HepG2 (cell line): ENCODE measurements around the gene DDC.

Experiments used
- CCAR2 ChIP-seq: fragments of 200-400 bp; formaldehyde crosslinking; optimal IDR thresholded peaks from 2 replicates; pipeline ENCODE3; 2018; ENCODE audit warnings: low read depth, mild to moderate bottlenecking, low read length, moderate library complexity
- HNRNPL ChIP-seq: fragments of 200-400 bp; formaldehyde crosslinking; IDR thresholded peaks from 2 replicates; pipeline ENCODE4 v1.6.1; 2017; ENCODE audit warnings: mild to moderate bottlenecking, low read depth, low read length
- KMT2B ChIP-seq: IDR thresholded peaks from 2 replicates; pipeline ENCODE4 v1.6.1; 2016; ENCODE audit warnings: missing genetic modification reagents, missing compliant biosample characterization
- NFAT5 ChIP-seq: sonication (generic); formaldehyde crosslinking; IDR thresholded peaks from 2 replicates; pipeline ENCODE4 v1.4.0; 2020; ENCODE audit warnings: missing genetic modification reagents
- PLSCR1 ChIP-seq: sonication (generic); formaldehyde crosslinking; IDR thresholded peaks from 2 replicates; pipeline ENCODE4 v1.5.0; 2020; ENCODE audit warnings: missing genetic modification reagents, mild to moderate bottlenecking, borderline replicate concordance
- TCF7L2 ChIP-seq: IDR thresholded peaks from 2 replicates; pipeline ENCODE4 v1.6.1; 2011; ENCODE audit warnings: mild to moderate bottlenecking, low read depth, low read length, moderate library complexity
- ZBTB1 ChIP-seq: sonication (generic); formaldehyde crosslinking; IDR thresholded peaks from 2 replicates; pipeline ENCODE4 v1.4.0; 2020; ENCODE audit warnings: missing genetic modification reagents, borderline replicate concordance
- ZBTB7A ChIP-seq: sonication (generic); formaldehyde crosslinking; IDR thresholded peaks from 2 replicates; pipeline ENCODE4 v1.8.0; 2022; ENCODE audit warnings: mild to moderate bottlenecking, missing genetic modification reagents
- ZNF12 ChIP-seq: sonication (generic); formaldehyde crosslinking; IDR thresholded peaks from 2 replicates; pipeline ENCODE4 v1.5.0; 2020; ENCODE audit warnings: missing genetic modification reagents
- ZNF567 ChIP-seq: sonication (generic); formaldehyde crosslinking; IDR thresholded peaks from 2 replicates; pipeline ENCODE4 v1.8.1; 2023; ENCODE audit warnings: mild to moderate bottlenecking, missing genetic modification reagents, borderline replicate concordance
- TF ChIP-seq, protein P1 (sequence below): sonication (generic); formaldehyde crosslinking; IDR thresholded peaks from 2 replicates; pipeline ENCODE4 v1.5.0; 2020; ENCODE audit warnings: mild to moderate bottlenecking, missing genetic modification reagents, moderate library complexity
- TF ChIP-seq, protein P2 (sequence below): sonication (generic); formaldehyde crosslinking; IDR thresholded peaks from 2 replicates; pipeline ENCODE4 v1.4.0; 2020; ENCODE audit warnings: missing genetic modification reagents

DNA sequence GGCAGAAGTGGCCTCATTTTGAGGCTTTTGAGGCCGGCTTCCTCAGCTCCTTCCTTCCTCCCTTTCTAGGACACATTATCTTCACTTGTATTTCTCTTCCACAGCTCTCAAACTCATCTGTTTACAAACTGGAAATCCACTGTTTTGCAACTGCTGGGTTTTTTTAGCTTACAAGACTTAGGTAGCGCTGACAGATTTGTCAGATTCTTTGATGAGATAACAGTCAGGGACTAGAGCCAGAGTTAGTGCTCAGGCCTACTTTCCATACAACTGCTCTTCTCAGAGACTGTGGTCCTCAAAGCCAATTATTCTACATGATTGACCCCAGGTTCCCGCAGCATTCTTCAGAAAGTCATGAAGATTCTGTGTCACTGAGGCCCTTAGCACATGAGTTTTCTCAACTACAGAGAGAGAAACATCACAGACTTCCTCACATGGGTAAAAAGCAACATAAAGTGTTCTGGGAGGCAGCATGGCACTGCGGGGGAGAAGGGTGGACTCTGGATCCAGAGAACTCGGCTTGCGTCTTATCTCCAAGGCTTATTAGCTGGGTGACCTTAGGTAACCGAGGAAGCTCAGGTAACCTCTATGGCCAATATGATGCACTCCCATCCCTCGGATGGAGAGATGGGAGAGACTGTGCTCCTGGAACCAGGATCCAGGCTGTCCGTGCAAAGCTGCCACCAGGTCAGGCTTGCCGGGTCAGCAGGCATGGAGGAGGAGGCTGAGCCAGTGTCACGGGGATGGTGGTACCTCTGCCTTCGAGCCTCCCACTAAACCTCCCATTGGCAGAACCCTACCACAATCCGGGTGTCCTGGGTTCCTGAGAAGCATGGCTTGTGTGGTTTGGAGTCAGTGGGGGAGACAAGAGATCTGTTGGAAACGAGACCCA lies 10.5 kb downstream of the DDC start:
- TF ChIP-seq ZNF12 (CRISPR knock-in tag), result no peak
- TF ChIP-seq, protein P1, sequence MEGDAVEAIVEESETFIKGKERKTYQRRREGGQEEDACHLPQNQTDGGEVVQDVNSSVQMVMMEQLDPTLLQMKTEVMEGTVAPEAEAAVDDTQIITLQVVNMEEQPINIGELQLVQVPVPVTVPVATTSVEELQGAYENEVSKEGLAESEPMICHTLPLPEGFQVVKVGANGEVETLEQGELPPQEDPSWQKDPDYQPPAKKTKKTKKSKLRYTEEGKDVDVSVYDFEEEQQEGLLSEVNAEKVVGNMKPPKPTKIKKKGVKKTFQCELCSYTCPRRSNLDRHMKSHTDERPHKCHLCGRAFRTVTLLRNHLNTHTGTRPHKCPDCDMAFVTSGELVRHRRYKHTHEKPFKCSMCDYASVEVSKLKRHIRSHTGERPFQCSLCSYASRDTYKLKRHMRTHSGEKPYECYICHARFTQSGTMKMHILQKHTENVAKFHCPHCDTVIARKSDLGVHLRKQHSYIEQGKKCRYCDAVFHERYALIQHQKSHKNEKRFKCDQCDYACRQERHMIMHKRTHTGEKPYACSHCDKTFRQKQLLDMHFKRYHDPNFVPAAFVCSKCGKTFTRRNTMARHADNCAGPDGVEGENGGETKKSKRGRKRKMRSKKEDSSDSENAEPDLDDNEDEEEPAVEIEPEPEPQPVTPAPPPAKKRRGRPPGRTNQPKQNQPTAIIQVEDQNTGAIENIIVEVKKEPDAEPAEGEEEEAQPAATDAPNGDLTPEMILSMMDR, result no peak
- TF ChIP-seq, protein P2, sequence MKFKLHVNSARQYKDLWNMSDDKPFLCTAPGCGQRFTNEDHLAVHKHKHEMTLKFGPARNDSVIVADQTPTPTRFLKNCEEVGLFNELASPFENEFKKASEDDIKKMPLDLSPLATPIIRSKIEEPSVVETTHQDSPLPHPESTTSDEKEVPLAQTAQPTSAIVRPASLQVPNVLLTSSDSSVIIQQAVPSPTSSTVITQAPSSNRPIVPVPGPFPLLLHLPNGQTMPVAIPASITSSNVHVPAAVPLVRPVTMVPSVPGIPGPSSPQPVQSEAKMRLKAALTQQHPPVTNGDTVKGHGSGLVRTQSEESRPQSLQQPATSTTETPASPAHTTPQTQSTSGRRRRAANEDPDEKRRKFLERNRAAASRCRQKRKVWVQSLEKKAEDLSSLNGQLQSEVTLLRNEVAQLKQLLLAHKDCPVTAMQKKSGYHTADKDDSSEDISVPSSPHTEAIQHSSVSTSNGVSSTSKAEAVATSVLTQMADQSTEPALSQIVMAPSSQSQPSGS (CRISPR knock-in tag), result no peak
- no peak for TF ChIP-seq CCAR2
- no peak for TF ChIP-seq TCF7L2
- TF ChIP-seq KMT2B (CRISPR knock-in tag), result no peak
- TF ChIP-seq HNRNPL, result no peak
- TF ChIP-seq ZNF567, result no peak
- TF ChIP-seq ZBTB7A (CRISPR knock-in tag), result no peak
- TF ChIP-seq NFAT5 (CRISPR knock-in tag), result no peak
- no peak for TF ChIP-seq ZBTB1
- no peak for TF ChIP-seq PLSCR1 (CRISPR knock-in tag)
